ENCODE measurements around the gene HIPK3. TPM values are rescaled to one million over a fixed set of nuclear protein-coding genes. Genes with fewer than 3 reads are reported as not detected.

HIPK3 gene
- total RNA-seq, 1 experiment from 2014 or later, result 68.5 TPM

DNA sequence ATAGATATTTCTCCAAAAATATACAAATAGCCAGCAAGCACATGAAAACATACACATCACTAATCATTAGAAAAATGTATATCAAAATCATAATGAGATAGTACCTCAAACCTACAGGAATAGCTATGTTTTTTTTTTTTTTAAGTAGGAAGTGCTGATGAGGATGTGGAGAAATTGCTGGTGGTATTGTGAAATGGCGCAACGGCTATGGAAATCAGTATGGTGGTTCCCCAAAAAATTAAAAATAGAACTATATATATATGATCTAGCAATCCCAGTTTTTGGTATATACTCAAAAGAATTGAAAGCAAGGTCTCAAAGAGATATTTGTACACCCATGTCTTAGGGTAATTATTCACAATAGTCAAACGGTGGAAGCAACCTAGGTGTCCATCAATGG, 46.0 kb upstream of the HIPK3 start:
- TF ChIP-seq, protein P1, sequence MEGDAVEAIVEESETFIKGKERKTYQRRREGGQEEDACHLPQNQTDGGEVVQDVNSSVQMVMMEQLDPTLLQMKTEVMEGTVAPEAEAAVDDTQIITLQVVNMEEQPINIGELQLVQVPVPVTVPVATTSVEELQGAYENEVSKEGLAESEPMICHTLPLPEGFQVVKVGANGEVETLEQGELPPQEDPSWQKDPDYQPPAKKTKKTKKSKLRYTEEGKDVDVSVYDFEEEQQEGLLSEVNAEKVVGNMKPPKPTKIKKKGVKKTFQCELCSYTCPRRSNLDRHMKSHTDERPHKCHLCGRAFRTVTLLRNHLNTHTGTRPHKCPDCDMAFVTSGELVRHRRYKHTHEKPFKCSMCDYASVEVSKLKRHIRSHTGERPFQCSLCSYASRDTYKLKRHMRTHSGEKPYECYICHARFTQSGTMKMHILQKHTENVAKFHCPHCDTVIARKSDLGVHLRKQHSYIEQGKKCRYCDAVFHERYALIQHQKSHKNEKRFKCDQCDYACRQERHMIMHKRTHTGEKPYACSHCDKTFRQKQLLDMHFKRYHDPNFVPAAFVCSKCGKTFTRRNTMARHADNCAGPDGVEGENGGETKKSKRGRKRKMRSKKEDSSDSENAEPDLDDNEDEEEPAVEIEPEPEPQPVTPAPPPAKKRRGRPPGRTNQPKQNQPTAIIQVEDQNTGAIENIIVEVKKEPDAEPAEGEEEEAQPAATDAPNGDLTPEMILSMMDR (IDR thresholded peaks at IDR 0.05; ENCODE audit: insufficient read depth in 1 of 2, low read depth in 1 of 2, low read length in 1 of 2, severe bottlenecking in 1 of 2, unreplicated experiment in 1 of 2), result no peak
- Histone ChIP-seq H3K9me3 (no peaks in the 10 kb centered on the region), H3K27me3 (replicated peaks; ENCODE audit: control insufficient read depth, insufficient read depth, low read length) (no peaks in the 10 kb centered on the region), H3K4me3 (ENCODE audit: low read depth, low read length) (no peak overlapping the region), H3K4me1 (no peaks in the 10 kb centered on the region), H3K36me3 (ENCODE audit: control insufficient read depth, insufficient read depth, low read length) (no peaks in the 10 kb centered on the region)
- Mint-ChIP-seq H3K27ac (ENCODE audit: unreplicated experiment) (no peak overlapping the region), H3K4me3 (ENCODE audit: unreplicated experiment) (no peak overlapping the region), H3K27me3 (ENCODE audit: insufficient read depth, unreplicated experiment) (no peaks in the 10 kb centered on the region), H3K36me3 (ENCODE audit: insufficient read depth, unreplicated experiment) (no peaks in the 10 kb centered on the region), H3K4me1 (ENCODE audit: low read depth, unreplicated experiment) (no peaks in the 10 kb centered on the region), H3K9me3 (ENCODE audit: unreplicated experiment) (no peaks in the 10 kb centered on the region)
- POLR2A ChIA-PET, result no interaction called here
- no peak for DNase-seq
- CTCF ChIA-PET, result no interaction called here
- BruUV-seq (replicated peaks), result no TSS peak
- intact Hi-C loops (cut with micrococcal nuclease; ENCODE audit: unreplicated experiment), result no loop called here

DNA sequence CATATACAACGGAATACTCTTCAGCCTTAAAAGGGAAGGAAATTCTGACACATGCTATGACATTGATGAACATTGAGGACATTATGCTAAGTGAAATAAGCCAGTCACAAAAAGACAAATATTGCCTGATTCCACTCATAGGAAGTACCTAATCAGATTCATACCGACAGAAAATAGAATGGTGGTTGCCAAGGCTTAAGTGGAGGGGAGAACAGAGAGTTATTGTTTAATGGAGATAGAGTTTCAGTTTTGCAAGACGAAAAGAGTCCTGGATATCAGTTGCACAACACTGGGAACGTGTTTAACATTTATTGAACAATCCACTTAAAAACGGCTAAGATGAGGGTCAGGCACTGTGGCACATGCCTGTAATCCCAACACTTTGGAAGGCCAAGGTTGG, 45.6 kb upstream of the HIPK3 start:
- CTCF ChIA-PET, result no interaction called here
- no peak overlapping the region for H3K4me3 ChIP-seq (ENCODE audit: low read depth, low read length)

DNA sequence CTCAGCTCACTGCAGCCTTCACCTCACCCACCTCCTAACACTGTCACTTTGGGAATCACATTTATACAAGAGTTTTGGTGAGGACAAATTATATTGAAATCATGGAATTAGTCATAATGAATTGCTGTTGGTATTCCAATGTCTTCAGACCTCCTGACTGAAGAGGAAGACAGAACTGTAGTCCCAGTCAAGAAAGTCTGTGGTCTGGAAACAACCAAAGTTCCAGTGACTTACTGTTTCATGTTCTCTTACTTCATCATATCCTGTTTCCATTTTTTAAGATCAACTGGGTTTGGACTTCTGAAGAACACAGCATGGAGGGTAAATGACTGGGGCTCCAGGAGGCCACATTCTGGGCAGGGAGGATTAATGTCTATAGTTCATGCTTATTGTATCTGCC, 43.0 kb upstream of the HIPK3 start:
- TF ChIP-seq, protein P1 (IDR thresholded peaks at IDR 0.05; ENCODE audit: insufficient read depth in 1 of 2, low read depth in 1 of 2, low read length in 1 of 2, severe bottlenecking in 1 of 2, unreplicated experiment in 1 of 2), result no peak
- 0 out of 2 replicates have a peak, but pooled peaks cover 3% of the 10 kb centered on the region for H3K9me3 ChIP-seq
- Mint-ChIP-seq H3K4me3 (ENCODE audit: unreplicated experiment) (no peak overlapping the region), H3K27ac (ENCODE audit: unreplicated experiment) (no peak overlapping the region), H3K27me3 (ENCODE audit: insufficient read depth, unreplicated experiment) (no peaks in the 10 kb centered on the region), H3K4me1 (ENCODE audit: low read depth, unreplicated experiment) (no peaks in the 10 kb centered on the region), H3K36me3 (ENCODE audit: insufficient read depth, unreplicated experiment) (no peaks in the 10 kb centered on the region), H3K9me3 (ENCODE audit: unreplicated experiment) (no peaks in the 10 kb centered on the region)
- POLR2A ChIA-PET, result no interaction called here
- H3K4me1 ChIP-seq, result no peaks in the 10 kb centered on the region
- intact Hi-C loops (cut with micrococcal nuclease; ENCODE audit: unreplicated experiment), result no loop called here
- H3K4me3 ChIP-seq (ENCODE audit: low read depth, low read length), result no peak overlapping the region
- CTCF ChIA-PET, result no interaction called here
- BruUV-seq (replicated peaks), result no TSS peak
- no peaks in the 10 kb centered on the region for H3K27me3 ChIP-seq (replicated peaks; ENCODE audit: control insufficient read depth, insufficient read depth, low read length)
- no peaks in the 10 kb centered on the region for H3K36me3 ChIP-seq (ENCODE audit: control insufficient read depth, insufficient read depth, low read length)
- DNase-seq, result no peak

More for the DNA sequence above, 45.6 kb upstream of the HIPK3 start:
- no peaks in the 10 kb centered on the region for H3K36me3 Mint-ChIP-seq (ENCODE audit: insufficient read depth, unreplicated experiment)
- intact Hi-C loops (cut with micrococcal nuclease; ENCODE audit: unreplicated experiment), result no loop called here
- no peaks in the 10 kb centered on the region for H3K9me3 Mint-ChIP-seq (ENCODE audit: unreplicated experiment)
- H3K4me3 Mint-ChIP-seq (ENCODE audit: unreplicated experiment), result no peak overlapping the region
- Histone ChIP-seq H3K4me1 (no peaks in the 10 kb centered on the region), H3K27me3 (replicated peaks; ENCODE audit: control insufficient read depth, insufficient read depth, low read length) (no peaks in the 10 kb centered on the region), H3K9me3 (0 out of 2 replicates have a peak, but pooled peaks cover 1% of the 10 kb centered on the region), H3K36me3 (ENCODE audit: control insufficient read depth, insufficient read depth, low read length) (no peaks in the 10 kb centered on the region)
- POLR2A ChIA-PET, result no interaction called here
- no peak overlapping the region for H3K27ac Mint-ChIP-seq (ENCODE audit: unreplicated experiment)
- no peaks in the 10 kb centered on the region for H3K4me1 Mint-ChIP-seq (ENCODE audit: low read depth, unreplicated experiment)
- no peak for DNase-seq
- no TSS peak for BruUV-seq (replicated peaks)
- TF ChIP-seq, protein P1 (IDR thresholded peaks at IDR 0.05; ENCODE audit: insufficient read depth in 1 of 2, low read depth in 1 of 2, low read length in 1 of 2, severe bottlenecking in 1 of 2, unreplicated experiment in 1 of 2), result no peak
- H3K27me3 Mint-ChIP-seq (ENCODE audit: insufficient read depth, unreplicated experiment), result no peaks in the 10 kb centered on the region

Data from Caco-2 (cell line).